ENCODE results near the gene BATF2.

BATF2 gene

DNA sequence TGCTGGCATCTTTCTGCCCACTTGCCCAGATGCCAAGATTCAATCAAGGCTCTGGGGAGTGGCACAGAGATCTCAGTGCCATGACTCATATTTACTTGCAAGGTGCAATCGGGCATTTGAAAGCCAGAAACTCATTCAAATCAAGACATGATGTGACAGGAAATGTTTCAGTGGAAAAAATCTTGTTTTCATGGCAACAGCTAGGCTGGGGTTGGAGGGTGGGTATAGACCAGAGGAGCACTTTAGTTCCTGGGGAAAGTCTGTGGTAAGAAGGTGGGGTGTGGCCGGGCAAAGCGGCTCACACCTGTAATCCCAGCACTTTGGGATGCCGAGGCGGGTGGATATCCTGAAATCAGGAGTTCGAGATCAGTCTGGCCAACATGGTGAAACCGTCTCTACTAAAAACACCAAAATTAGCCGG is 26.0 kb downstream of the BATF2 start:
- H3K4me3 ChIP-seq (ENCODE audit: low read depth, low read length): no peak overlapping the region

GRCh38 chr11:64969209-64969608 is 27.6 kb downstream of the BATF2 start:
- no peak overlapping the region for H3K4me3 ChIP-seq (ENCODE audit: low read depth, low read length)

DNA sequence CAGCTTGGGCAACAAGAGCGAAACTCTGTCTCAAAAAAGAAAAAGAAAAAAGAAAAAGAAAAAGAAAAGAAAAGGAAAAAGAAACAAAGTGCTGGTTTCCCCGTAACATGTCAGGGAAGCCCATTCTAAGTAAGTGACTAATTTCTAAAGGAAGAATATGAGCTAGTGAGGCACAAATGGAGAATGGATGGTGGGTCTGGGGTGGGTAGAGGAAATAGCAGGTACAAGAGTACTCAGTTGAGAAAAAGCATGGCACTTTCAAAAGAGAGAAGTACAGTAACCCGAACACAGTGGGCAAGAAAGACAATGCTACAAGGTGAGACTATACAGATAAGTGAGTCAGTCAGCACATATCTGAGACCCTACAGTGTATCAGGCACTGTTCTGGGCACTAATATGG is 29.4 kb downstream of the BATF2 start:
- no peak overlapping the region for H3K4me3 ChIP-seq (ENCODE audit: low read depth, low read length)

DNA sequence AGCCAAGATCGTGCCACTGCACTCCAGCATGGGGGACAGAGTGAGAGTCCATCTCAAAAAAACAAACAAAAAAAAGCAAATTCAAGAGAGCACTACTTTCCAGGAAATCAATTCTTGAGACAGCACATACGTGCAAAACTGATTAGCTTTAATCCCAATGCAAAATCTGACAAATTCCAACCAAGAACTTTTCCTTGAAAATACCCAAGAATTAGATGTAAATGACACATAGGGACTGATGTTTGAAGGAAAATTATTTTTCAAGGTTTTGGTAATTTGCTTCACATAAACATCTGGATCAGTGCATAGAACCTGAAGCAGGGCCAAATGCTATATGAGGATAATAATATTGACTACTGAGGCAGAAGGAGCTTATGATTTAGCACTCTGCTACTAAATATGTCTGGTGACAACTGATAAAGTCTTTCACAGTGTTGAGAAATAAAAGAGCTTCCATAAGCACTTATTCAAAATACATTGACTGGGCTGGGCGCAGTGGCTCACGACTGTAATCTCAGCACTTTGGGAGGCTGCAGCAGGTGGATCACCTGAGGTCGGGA is 33.6 kb downstream of the BATF2 start:
- no peak overlapping the region for H3K4me3 ChIP-seq (ENCODE audit: low read depth, low read length)

GRCh38 chr11:64960719-64961118 is 36.1 kb downstream of the BATF2 start:
- H3K4me3 ChIP-seq (ENCODE audit: low read depth, low read length): no peak overlapping the region

DNA sequence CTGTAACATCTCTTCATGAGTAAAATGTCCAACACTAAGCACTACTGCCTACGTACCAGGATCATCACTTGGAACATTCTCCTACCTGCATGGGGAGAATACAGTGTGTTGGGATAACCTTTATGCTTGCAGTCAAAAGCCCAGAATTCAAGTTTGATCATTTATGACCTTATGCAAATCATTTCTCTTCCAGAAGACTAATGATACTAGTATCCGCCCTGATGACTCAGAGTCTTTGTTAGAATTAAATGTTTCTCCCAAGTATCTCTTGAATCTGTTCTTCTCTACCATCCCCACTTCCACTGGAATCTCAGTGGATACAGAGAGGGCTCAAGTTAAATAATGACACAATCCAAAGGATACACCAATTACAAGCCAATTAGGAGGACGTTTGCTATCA is 37.3 kb downstream of the BATF2 start:
- no peak overlapping the region for H3K4me3 ChIP-seq (ENCODE audit: low read depth, low read length)

- H3K4me3 ChIP-seq (ENCODE audit: low read depth, low read length): no peak overlapping the region
These were observed 42.6 kb downstream of the BATF2 start for GRCh38 chr11:64954201-64954600.

GRCh38 chr11:64951529-64951928 is 45.2 kb downstream of the BATF2 start:
- H3K4me3 ChIP-seq (ENCODE audit: low read depth, low read length): no peak overlapping the region

- H3K4me3 ChIP-seq (ENCODE audit: low read depth, low read length): no peak overlapping the region
These were observed 49.5 kb downstream of the BATF2 start for GRCh38 chr11:64947208-64947814.

Measured in iPS-11a (cell line).